ENCODE results near the gene LZIC.
A peak's percentile ranks its signal among the peaks of the same experiment; 100 is the strongest.

LZIC gene

DNA sequence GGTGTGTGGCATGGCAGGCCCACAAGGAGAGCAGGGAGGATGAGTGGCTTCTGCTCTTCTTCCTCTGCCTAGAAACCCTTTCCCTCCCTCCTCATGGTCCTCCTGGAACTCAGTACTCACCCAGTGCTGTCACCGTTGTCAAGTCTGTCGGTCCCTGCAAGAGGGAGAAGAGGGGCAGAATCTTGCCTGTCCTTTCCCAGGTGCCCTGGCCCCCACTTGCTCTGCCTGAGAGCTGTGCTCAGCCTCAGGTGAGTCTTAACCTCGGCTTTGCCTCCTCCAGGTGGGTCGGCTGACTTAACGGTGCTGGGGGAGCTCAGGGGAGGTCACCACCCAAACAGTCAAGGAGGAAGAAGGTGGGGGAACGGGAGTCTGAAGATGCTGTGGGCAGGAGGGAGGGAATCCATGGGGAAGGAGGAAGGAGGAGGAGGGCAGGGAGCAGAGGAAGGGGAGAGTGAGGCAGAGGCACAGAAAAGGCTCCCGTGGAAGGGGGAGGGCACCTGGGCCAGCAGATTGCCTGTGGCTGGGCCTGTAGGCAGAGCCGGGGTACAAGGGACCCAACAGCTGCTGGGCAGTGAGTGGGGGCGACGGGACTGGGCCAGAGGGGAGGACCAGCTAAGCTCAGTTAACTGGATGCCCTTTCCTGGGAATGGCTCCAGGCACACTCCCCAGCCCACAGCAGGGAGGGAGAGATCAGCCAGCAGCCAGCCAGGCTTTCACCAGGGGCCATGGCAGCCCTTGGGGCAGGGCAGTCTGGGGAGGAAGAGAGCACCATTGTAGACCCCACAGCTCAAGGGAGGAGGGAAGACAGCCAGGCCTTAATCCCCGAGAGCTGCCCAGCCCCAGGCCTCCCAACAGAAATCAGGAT lies 59.4 kb downstream of the LZIC start:
- DNase-seq, result no peak

DNA sequence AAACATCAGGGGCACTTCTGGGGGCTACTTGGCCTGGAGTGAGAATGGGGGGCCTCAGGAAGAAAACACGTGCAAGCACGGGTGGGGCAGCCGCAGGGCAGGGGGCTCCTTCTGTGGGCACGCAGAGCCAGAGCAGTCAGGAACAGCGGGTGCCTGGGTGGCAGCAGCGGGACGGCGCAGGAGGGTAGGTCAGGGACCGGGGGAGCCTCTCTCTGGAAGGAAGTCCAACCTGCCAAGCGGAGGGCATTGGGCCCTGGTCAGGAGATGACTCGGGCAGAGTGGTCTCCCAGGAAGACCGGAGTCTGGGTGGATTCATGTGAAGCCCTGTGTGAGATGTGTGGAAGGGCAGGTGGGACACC lies 60.3 kb downstream of the LZIC start:
- no peak for DNase-seq

DNA sequence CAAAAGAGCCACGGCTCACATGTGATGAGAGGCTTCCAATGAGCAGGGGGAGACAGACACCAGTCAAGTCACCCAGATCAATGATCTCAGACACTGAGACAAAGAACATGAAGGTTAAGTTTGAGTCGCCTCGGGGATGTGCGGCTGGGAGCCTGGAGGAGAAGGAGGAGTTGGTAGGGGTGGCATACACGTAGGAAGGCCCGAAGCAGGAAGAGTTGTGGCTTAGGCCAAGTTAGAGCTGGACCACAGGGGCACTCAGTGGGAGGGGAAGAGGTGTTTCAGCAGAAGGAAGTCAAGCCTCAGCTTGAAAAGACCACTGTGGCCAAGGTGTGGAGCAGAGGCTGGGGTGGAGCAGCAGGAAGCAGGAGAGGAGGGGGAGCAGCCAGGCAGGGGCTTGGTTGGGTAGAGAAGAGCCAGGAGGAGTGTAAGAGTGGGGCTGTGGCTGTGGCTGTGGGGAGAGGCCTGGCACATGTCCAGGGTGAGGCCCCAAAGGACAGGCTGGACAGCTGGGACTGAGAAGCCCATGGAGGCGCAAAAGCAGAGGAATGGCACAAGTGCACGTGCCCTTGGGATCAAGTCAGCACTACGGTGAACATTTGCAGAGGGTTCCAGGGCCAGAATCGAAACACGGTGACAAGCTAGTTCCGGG lies 60.8 kb downstream of the LZIC start:
- no peak for DNase-seq

DNA sequence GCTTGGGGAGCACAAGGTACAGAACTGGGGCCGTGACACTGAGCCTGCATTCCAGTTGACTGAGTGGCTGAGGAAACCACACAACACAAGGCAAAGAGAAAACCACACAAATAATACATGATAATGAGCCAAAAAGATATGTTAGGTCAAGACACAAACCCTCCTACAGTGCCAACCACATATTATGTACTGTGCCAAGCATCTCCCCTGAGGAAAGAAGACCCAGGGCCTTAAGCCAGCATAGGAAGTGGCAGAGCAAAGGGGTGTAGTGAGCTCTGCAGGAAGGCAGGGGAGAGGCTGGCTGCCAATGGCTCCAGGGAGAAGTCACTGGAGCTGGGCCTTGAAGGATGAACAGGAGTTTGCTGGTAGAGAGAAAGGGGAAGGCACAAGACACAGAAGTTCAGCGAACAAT lies 61.3 kb downstream of the LZIC start:
- peak; percentile 67 for DNase-seq
